ENCODE results near the gene KDM5C. TPM values are rescaled to one million over a fixed set of nuclear protein-coding genes. Genes with fewer than 3 reads are reported as not detected.

Gene KDM5C
- total RNA-seq, 1 experiment from 2014 or later: 163 TPM

DNA sequence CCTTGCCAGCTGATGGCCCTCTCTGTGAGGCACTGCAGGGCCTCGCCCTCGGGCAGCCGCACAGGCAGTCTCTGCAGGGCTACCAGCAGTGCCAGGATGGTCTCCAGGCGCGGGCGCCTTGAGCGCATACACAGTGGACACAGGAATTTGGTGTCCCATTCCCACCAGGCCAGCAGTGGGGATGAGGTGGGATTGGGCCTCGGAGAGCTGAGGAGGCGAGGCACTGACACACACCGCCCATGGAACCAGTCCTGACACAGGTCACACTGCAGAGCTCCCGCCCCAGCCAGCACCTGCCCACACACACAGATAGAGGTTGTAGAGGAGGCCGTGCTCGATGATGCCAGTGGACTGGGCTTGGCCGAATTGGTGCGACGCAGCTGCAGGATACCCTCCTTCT is 30.7 kb downstream of the KDM5C start:
- peaks cover 77% of the 10 kb centered on the region for H3K36me3 Mint-ChIP-seq (ENCODE audit: insufficient read depth, unreplicated experiment)

DNA sequence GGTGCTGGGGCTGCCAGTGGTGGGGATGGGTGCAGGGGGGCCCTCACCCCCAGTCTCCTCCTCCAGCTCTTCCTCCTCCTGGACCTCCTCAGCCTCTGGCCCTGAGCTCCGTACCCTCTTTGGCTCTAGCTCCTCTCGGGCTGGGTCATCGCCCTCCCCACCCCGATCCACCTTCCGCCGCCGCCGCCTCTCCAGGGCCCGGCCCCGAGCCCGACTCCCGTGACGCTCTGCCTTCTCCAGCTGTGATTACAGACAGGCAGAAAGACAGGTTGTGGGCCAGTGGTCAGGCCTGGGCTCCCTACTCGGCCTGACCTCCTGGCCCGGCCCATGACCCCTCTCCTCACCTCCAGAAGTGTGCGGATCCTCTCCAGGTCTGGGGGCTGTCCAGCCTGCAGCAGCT is 31.9 kb downstream of the KDM5C start:
- peaks cover 71% of the 10 kb centered on the region for H3K36me3 Mint-ChIP-seq (ENCODE audit: insufficient read depth, unreplicated experiment)
- DNase-seq (ENCODE audit: unreplicated experiment): no peak
- TF ChIP-seq, protein P1, sequence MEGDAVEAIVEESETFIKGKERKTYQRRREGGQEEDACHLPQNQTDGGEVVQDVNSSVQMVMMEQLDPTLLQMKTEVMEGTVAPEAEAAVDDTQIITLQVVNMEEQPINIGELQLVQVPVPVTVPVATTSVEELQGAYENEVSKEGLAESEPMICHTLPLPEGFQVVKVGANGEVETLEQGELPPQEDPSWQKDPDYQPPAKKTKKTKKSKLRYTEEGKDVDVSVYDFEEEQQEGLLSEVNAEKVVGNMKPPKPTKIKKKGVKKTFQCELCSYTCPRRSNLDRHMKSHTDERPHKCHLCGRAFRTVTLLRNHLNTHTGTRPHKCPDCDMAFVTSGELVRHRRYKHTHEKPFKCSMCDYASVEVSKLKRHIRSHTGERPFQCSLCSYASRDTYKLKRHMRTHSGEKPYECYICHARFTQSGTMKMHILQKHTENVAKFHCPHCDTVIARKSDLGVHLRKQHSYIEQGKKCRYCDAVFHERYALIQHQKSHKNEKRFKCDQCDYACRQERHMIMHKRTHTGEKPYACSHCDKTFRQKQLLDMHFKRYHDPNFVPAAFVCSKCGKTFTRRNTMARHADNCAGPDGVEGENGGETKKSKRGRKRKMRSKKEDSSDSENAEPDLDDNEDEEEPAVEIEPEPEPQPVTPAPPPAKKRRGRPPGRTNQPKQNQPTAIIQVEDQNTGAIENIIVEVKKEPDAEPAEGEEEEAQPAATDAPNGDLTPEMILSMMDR (IDR thresholded peaks at IDR 0.05; ENCODE audit: unreplicated experiment): no peak
- H3K27me3 Mint-ChIP-seq (ENCODE audit: insufficient read depth, unreplicated experiment): no peaks in the 10 kb centered on the region
- H3K4me3 Mint-ChIP-seq (ENCODE audit: unreplicated experiment): no peak overlapping the region
- ChIA-PET POLR2A (no interaction called here), CTCF (interaction anchor here (0.6 kb wide), 1 partner anchor 84 kb away, joined by 3 read pairs; no protein-coding TSS in a partner anchor)
- no peaks in the 10 kb centered on the region for H3K4me1 Mint-ChIP-seq (ENCODE audit: insufficient read depth, unreplicated experiment)
- intact Hi-C loops (cut with micrococcal nuclease): no loop called here
- no peaks in the 10 kb centered on the region for H3K9me3 Mint-ChIP-seq (ENCODE audit: unreplicated experiment)
- TSS peak; percentile 1 for BruUV-seq (replicated peaks)
- H3K27ac Mint-ChIP-seq (ENCODE audit: low read depth, unreplicated experiment): no peak overlapping the region

More for the DNA sequence above, 30.7 kb downstream of the KDM5C start:
- H3K4me3 Mint-ChIP-seq (ENCODE audit: unreplicated experiment): no peak overlapping the region
- DNase-seq (ENCODE audit: unreplicated experiment): no peak
- intact Hi-C loops (cut with micrococcal nuclease): no loop called here
- TF ChIP-seq, protein P1 (IDR thresholded peaks at IDR 0.05; ENCODE audit: unreplicated experiment): no peak
- BruUV-seq (replicated peaks): no TSS peak
- H3K27me3 Mint-ChIP-seq (ENCODE audit: insufficient read depth, unreplicated experiment): no peaks in the 10 kb centered on the region
- ChIA-PET CTCF (interaction anchor here (0.7 to 0.8 kb wide), 2 partner anchors 23 to 288 kb away, joined by 3 read pairs; no protein-coding TSS in a partner anchor), POLR2A (no interaction called here)
- H3K4me1 Mint-ChIP-seq (ENCODE audit: insufficient read depth, unreplicated experiment): no peaks in the 10 kb centered on the region
- peak overlapping the region; percentile 55 for H3K27ac Mint-ChIP-seq (ENCODE audit: low read depth, unreplicated experiment)
- H3K9me3 Mint-ChIP-seq (ENCODE audit: unreplicated experiment): no peaks in the 10 kb centered on the region

DNA sequence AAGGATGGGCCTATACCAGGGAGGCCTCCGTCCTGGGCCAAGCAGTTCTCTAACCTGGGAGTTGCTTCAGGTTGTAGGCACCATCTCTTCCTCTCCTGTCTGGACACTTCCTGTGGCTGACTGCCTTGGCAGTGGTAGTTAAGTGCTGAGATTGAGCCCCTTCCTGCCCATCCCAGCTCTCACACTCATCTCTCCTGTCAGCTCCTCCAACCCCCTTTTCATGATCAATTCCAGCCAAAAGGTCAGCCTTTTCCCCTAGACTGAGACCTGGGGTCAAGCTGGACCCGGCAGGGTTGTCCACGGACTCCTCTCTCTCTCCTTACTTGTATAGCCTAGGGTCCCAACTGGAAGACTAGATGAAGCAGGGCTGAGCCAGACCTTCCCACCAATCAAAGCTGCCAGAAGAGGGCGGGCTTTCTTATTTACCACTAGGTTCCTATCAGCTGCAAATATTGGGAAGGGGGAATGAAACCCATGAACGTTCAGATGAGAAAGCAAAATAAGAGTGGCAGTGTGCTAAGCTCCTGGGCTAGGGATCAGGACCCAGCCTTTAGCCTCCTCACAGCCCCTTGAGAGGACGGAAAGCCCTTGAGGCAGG is 34.5 kb downstream of the KDM5C start:
- ChIA-PET CTCF (interaction anchor here (0.6 to 2.5 kb wide), 6 partner anchors 8 to 62 kb away, joined by 3 to 12 read pairs (median 4); no protein-coding TSS in a partner anchor), POLR2A (interaction anchor here (0.7 to 1.6 kb wide), 4 partner anchors 9 to 109 kb away, joined by 3 to 8 read pairs (median 4); partner anchors contain the start of genes KDM5C and TSPYL2)
- Mint-ChIP-seq H3K4me1 (ENCODE audit: insufficient read depth, unreplicated experiment) (no peaks in the 10 kb centered on the region), H3K4me3 (ENCODE audit: unreplicated experiment) (no peak overlapping the region), H3K27me3 (ENCODE audit: insufficient read depth, unreplicated experiment) (no peaks in the 10 kb centered on the region), H3K27ac (ENCODE audit: low read depth, unreplicated experiment) (no peak overlapping the region), H3K36me3 (ENCODE audit: insufficient read depth, unreplicated experiment) (peaks cover 45% of the 10 kb centered on the region), H3K9me3 (ENCODE audit: unreplicated experiment) (no peaks in the 10 kb centered on the region)
- peak; percentile 11 for DNase-seq (ENCODE audit: unreplicated experiment)
- intact Hi-C loops (cut with micrococcal nuclease): no loop called here
- BruUV-seq (replicated peaks): no TSS peak
- TF ChIP-seq, protein P1 (IDR thresholded peaks at IDR 0.05; ENCODE audit: unreplicated experiment): no peak

- intact Hi-C loops (cut with micrococcal nuclease): no loop called here
- TF ChIP-seq, protein P1 (IDR thresholded peaks at IDR 0.05; ENCODE audit: unreplicated experiment): no peak
- TSS peak; percentile 2 for BruUV-seq (replicated peaks)
- ChIA-PET CTCF (no interaction called here), POLR2A (interaction anchor here (1.2 kb wide), 1 partner anchor 107 kb away, joined by 3 read pairs; the partner anchor contains the start of gene TSPYL2)
- Mint-ChIP-seq H3K9me3 (ENCODE audit: unreplicated experiment) (no peaks in the 10 kb centered on the region), H3K4me3 (ENCODE audit: unreplicated experiment) (no peak overlapping the region), H3K36me3 (ENCODE audit: insufficient read depth, unreplicated experiment) (peaks cover 28% of the 10 kb centered on the region), H3K4me1 (ENCODE audit: insufficient read depth, unreplicated experiment) (no peaks in the 10 kb centered on the region), H3K27ac (ENCODE audit: low read depth, unreplicated experiment) (no peak overlapping the region), H3K27me3 (ENCODE audit: insufficient read depth, unreplicated experiment) (no peaks in the 10 kb centered on the region)
- peak; percentile 14 for DNase-seq (ENCODE audit: unreplicated experiment)
Measured at GRCh38 chrX:53188763-53189162, 36.2 kb downstream of the KDM5C start.

Data from MCF 10A (cell line).